ENCODE measurements around the gene SLC35B2.

SLC35B2 gene

DNA sequence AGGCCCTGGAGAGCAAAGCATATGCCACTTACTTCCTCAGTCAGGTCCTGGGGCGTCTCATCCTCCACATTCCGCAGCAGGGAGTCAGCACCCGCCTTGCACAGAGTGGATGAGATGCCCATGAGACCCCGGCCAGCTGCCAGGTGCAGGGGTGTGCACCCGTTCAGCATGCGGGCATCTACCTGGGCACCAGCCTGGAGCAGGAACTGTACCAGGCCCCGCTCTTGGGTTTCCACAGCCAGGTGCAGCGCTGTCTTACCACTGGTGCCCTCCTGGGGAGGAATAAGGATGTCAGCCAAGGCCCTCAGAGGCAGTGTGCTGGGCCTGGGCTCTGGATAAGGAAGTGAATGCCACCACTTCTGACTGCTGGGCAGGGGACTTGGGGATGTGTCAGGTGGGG lies 2.7 kb upstream of the SLC35B2 start:
- DNase-seq: no peak
- Histone ChIP-seq H3K27me3 (replicated peaks; ENCODE audit: insufficient read depth, low read length) (no peaks in the 10 kb centered on the region), H2AFZ (ENCODE audit: low read length) (no peak overlapping the region), H3F3A (ENCODE audit: insufficient read depth, low read length) (peaks cover 63% of the 10 kb centered on the region), H3K9ac (ENCODE audit: low read length) (no peak overlapping the region), H3K4me1 (ENCODE audit: low read length) (peaks cover 36% of the 10 kb centered on the region), H3K36me3 (replicated peaks; ENCODE audit: insufficient read depth, low read length) (no peaks in the 10 kb centered on the region; the same call in 1 of the 2 replicates), H3K9me3 (replicated peaks; ENCODE audit: insufficient read depth, low read length) (no peaks in the 10 kb centered on the region), H3K4me3 (ENCODE audit: low read length) (no peak overlapping the region), H4K20me1 (ENCODE audit: insufficient read depth, low read length) (peaks cover 3% of the 10 kb centered on the region; the same call in 1 of the 2 replicates), H3K9me2 (replicated peaks; ENCODE audit: insufficient read depth, low read length) (no peaks in the 10 kb centered on the region), H3K27ac (ENCODE audit: low read length) (no peak overlapping the region), H3K79me2 (ENCODE audit: low read length) (peaks cover 62% of the 10 kb centered on the region), H3K4me2 (ENCODE audit: low read depth, low read length) (no peak overlapping the region)
- TF ChIP-seq, protein P1, sequence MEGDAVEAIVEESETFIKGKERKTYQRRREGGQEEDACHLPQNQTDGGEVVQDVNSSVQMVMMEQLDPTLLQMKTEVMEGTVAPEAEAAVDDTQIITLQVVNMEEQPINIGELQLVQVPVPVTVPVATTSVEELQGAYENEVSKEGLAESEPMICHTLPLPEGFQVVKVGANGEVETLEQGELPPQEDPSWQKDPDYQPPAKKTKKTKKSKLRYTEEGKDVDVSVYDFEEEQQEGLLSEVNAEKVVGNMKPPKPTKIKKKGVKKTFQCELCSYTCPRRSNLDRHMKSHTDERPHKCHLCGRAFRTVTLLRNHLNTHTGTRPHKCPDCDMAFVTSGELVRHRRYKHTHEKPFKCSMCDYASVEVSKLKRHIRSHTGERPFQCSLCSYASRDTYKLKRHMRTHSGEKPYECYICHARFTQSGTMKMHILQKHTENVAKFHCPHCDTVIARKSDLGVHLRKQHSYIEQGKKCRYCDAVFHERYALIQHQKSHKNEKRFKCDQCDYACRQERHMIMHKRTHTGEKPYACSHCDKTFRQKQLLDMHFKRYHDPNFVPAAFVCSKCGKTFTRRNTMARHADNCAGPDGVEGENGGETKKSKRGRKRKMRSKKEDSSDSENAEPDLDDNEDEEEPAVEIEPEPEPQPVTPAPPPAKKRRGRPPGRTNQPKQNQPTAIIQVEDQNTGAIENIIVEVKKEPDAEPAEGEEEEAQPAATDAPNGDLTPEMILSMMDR (IDR thresholded peaks at IDR 0.05; ENCODE audit: low read length): no peak
- TF ChIP-seq EZH2phosphoT487 (IDR thresholded peaks at IDR 0.05; ENCODE audit: low read length) (no peak), EZH2 (optimal IDR thresholded peaks at IDR 0.05; ENCODE audit: low read depth, low read length) (no peak)

- Histone ChIP-seq H2AFZ (ENCODE audit: low read length) (no peak overlapping the region), H3K27me3 (replicated peaks; ENCODE audit: insufficient read depth, low read length) (no peaks in the 10 kb centered on the region), H3F3A (ENCODE audit: insufficient read depth, low read length) (peaks cover 64% of the 10 kb centered on the region), H3K36me3 (replicated peaks; ENCODE audit: insufficient read depth, low read length) (no peaks in the 10 kb centered on the region; the same call in none of the 2 replicates), H3K79me2 (ENCODE audit: low read length) (peaks cover 60% of the 10 kb centered on the region), H3K4me2 (ENCODE audit: low read depth, low read length) (no peak overlapping the region), H3K9me3 (replicated peaks; ENCODE audit: insufficient read depth, low read length) (no peaks in the 10 kb centered on the region), H4K20me1 (ENCODE audit: insufficient read depth, low read length) (peaks cover 10% of the 10 kb centered on the region), H3K27ac (ENCODE audit: low read length) (no peak overlapping the region; the same call in 1 of the 2 replicates), H3K9ac (ENCODE audit: low read length) (no peak overlapping the region), H3K9me2 (replicated peaks; ENCODE audit: insufficient read depth, low read length) (no peaks in the 10 kb centered on the region), H3K4me3 (ENCODE audit: low read length) (no peak overlapping the region), H3K4me1 (ENCODE audit: low read length) (peaks cover 40% of the 10 kb centered on the region)
- no peak for DNase-seq
- TF ChIP-seq EZH2 (optimal IDR thresholded peaks at IDR 0.05; ENCODE audit: low read depth, low read length) (no peak), EZH2phosphoT487 (IDR thresholded peaks at IDR 0.05; ENCODE audit: low read length) (no peak)
- TF ChIP-seq, protein P1 (IDR thresholded peaks at IDR 0.05; ENCODE audit: low read length): no peak
Observed at GRCh38 chr6:44258921-44259320, 1.6 kb upstream of the SLC35B2 start.

- no peak for DNase-seq
- Histone ChIP-seq H3K4me2 (ENCODE audit: low read depth, low read length) (no peak overlapping the region), H3K79me2 (ENCODE audit: low read length) (peaks cover 59% of the 10 kb centered on the region), H4K20me1 (ENCODE audit: insufficient read depth, low read length) (peaks cover 14% of the 10 kb centered on the region), H3K4me3 (ENCODE audit: low read length) (no peak overlapping the region), H3K9me2 (replicated peaks; ENCODE audit: insufficient read depth, low read length) (no peaks in the 10 kb centered on the region), H3K9ac (ENCODE audit: low read length) (no peak overlapping the region), H3K27ac (ENCODE audit: low read length) (no peak overlapping the region; the same call in 1 of the 2 replicates), H3K27me3 (replicated peaks; ENCODE audit: insufficient read depth, low read length) (no peaks in the 10 kb centered on the region), H3K36me3 (replicated peaks; ENCODE audit: insufficient read depth, low read length) (peaks cover 4% of the 10 kb centered on the region), H3F3A (ENCODE audit: insufficient read depth, low read length) (peaks cover 64% of the 10 kb centered on the region), H3K4me1 (ENCODE audit: low read length) (peaks cover 45% of the 10 kb centered on the region), H2AFZ (ENCODE audit: low read length) (no peak overlapping the region), H3K9me3 (replicated peaks; ENCODE audit: insufficient read depth, low read length) (no peaks in the 10 kb centered on the region)
- TF ChIP-seq EZH2phosphoT487 (IDR thresholded peaks at IDR 0.05; ENCODE audit: low read length): no peak
- no peak for TF ChIP-seq EZH2 (optimal IDR thresholded peaks at IDR 0.05; ENCODE audit: low read depth, low read length)
- TF ChIP-seq, protein P1 (IDR thresholded peaks at IDR 0.05; ENCODE audit: low read length): no peak
Observed at GRCh38 chr6:44258325-44258863, 1.1 kb upstream of the SLC35B2 start.
